ENCODE data around the gene UMAD1. TPM values are rescaled to one million over a fixed set of nuclear protein-coding genes. Genes with fewer than 3 reads are reported as not detected.

Gene UMAD1
- total and polyA plus RNA-seq, 8 donors: 5.0 to 20.8 (median 17.2) TPM

DNA sequence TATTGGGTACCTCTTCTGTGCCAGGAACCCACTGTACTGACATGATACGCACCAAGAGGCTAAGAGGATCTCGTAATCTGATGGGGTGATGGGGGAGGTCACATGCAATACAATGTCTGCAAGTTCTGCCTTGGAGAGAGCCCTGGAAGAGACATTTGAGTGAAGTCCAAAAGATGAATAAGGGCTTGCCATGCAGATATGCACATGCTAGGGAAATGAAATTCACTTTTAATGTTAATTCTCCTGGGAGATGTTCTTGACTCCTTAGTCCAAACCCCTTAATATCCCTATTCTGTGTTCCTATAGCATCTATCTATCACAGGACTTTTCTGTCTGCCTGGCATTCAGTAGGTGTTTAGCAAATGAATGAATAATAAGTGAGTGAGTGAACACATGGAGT, 274.0 kb downstream of the UMAD1 start:
- TF ChIP-seq CTCF (IDR thresholded peaks at IDR 0.05): no peak
- DNase-seq: no peak
- ATAC-seq: no peak
- 96 to 99% methylated on average over 2 of the region's 2 CpGs for WGBS, 2 donors
- no peak overlapping the region for H3K4me3 ChIP-seq
- intact Hi-C loops (cut with DNase I): no loop called here
- peaks cover 0 to 3% (median under 1%) of the 10 kb centered on the region in 3 donors for H3K4me1 ChIP-seq
- H3K9me3 ChIP-seq: no peaks in the 10 kb centered on the region
- FAIRE-seq: no peak
- H3K27me3 ChIP-seq: no peaks in the 10 kb centered on the region
- H3K27ac ChIP-seq: no peak overlapping the region
- no peaks in the 10 kb centered on the region for H3K36me3 ChIP-seq

GRCh38 chr7:7916064-7916463, 275.5 kb downstream of the UMAD1 start:
- no peak overlapping the region for H3K4me3 ChIP-seq
- no peak for TF ChIP-seq CTCF (IDR thresholded peaks at IDR 0.05)
- 92 to 93% methylated on average over 1 of the region's 1 CpG for WGBS, 2 donors
- ATAC-seq: no peak
- no peaks in the 10 kb centered on the region for H3K9me3 ChIP-seq
- H3K27me3 ChIP-seq: no peaks in the 10 kb centered on the region
- no peak for DNase-seq
- H3K27ac ChIP-seq: no peak overlapping the region
- no peaks in the 10 kb centered on the region for H3K36me3 ChIP-seq
- intact Hi-C loops (cut with DNase I): no loop called here
- no peak for FAIRE-seq
- H3K4me1 ChIP-seq: peaks cover 2 to 11% (median 9%) of the 10 kb centered on the region in 3 donors

DNA sequence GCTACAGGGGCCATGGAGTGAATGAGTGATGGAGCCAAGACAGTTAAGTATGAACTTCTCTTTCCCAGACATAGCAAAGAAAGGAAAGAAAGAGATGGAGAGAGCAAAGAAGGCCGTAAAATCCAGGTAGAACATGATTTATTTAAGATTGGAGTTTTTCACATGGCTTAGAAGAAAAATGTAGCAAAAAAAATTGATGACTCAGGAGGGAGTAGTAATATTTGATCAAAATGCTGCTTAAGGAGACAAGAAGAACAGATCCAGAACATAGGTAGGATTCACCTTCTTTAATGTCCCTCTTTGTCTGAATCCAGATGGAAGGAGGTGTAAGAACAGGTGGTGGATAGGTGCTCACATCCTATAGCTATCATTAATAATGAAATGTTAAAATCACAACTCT, 277.0 kb downstream of the UMAD1 start:
- no peak overlapping the region for H3K27ac ChIP-seq
- FAIRE-seq: no peak
- peaks cover 9 to 14% (median 10%) of the 10 kb centered on the region in 3 donors for H3K4me1 ChIP-seq
- H3K4me3 ChIP-seq: no peak overlapping the region
- H3K9me3 ChIP-seq: no peaks in the 10 kb centered on the region
- 91 to 100% methylated on average over 1 of the region's 1 CpG for WGBS, 2 donors
- no peak for TF ChIP-seq CTCF (IDR thresholded peaks at IDR 0.05)
- intact Hi-C loops (cut with DNase I): no loop called here
- DNase-seq: no peak
- no peaks in the 10 kb centered on the region for H3K36me3 ChIP-seq
- ATAC-seq: no peak
- H3K27me3 ChIP-seq: no peaks in the 10 kb centered on the region

GRCh38 chr7:7918736-7919448, 278.3 kb downstream of the UMAD1 start:
- no peak for DNase-seq
- Histone ChIP-seq H3K4me1 (peaks cover 9 to 14% (median 10%) of the 10 kb centered on the region in 3 donors), H3K9me3 (no peaks in the 10 kb centered on the region), H3K36me3 (no peaks in the 10 kb centered on the region), H3K27ac (no peak overlapping the region), H3K4me3 (no peak overlapping the region), H3K27me3 (no peaks in the 10 kb centered on the region)
- intact Hi-C loops (cut with DNase I): no loop called here
- ATAC-seq: no peak
- no peak for TF ChIP-seq CTCF (IDR thresholded peaks at IDR 0.05)
- no peak for FAIRE-seq

DNA sequence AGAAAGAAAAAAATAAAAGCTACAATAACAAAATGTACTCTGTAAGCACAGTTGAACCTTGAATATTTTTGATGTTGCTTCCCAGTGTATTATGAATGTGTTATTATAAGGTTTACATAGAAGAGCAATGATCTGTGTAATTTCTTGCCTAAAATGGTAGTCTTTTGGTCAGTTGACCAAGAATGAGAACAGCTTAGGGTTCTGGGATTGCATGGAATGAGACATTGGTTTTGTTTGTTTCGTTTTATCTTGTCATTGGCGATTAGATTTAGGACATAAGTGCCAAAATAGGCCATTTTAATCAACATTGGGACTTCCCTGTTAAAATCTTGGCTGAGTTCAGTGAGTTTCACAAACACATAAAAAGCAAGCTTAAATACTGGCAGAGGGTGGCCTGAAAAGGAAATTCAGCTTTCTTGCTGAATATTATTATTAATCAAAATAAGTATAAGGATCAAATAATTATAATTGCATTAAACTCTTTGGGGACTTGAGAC, 278.9 kb downstream of the UMAD1 start:
- 28 to 37% methylated on average over 2 of the region's 2 CpGs for WGBS, 2 donors
- H3K27ac ChIP-seq: no peak overlapping the region
- intact Hi-C loops (cut with DNase I): no loop called here

More for the DNA sequence above, 278.9 kb downstream of the UMAD1 start:
- no peak for FAIRE-seq
- TF ChIP-seq CTCF (IDR thresholded peaks at IDR 0.05): no peak
- H3K9me3 ChIP-seq: no peaks in the 10 kb centered on the region
- ATAC-seq: no peak
- H3K27me3 ChIP-seq: no peaks in the 10 kb centered on the region
- no peaks in the 10 kb centered on the region for H3K36me3 ChIP-seq
- peaks cover 9 to 14% (median 10%) of the 10 kb centered on the region in 3 donors for H3K4me1 ChIP-seq
- H3K4me3 ChIP-seq: no peak overlapping the region
- DNase-seq: no peak
